Measurements from ENCODE around the gene GPHN. TPM values are rescaled to one million over a fixed set of nuclear protein-coding genes. Genes with fewer than 3 reads are reported as not detected.

GPHN gene
- polyA plus RNA-seq, 1 donor (not counting 4 experiments of a cell fraction or from before 2014, with no cell fraction given): 17.6 TPM

- dilution Hi-C loops (cut with MboI; ENCODE audit: extremely low pct_ligation_motif_present, low sequenced_read_pairs): no loop called here
- FAIRE-seq: no peak
These were observed 17.5 kb upstream of the GPHN start for GRCh38 chr14:66490143-66491111.

GRCh38 chr14:66493750-66494149 lies 14.2 kb upstream of the GPHN start:
- Histone ChIP-seq H3K9me1 (ENCODE audit: control insufficient read depth, extremely low read depth, insufficient read depth, low read length) (no peaks in the 10 kb centered on the region), H3K9ac (ENCODE audit: control insufficient read depth, extremely low read depth, insufficient read depth, low read length) (no peak overlapping the region), H3K79me2 (ENCODE audit: control insufficient read depth, insufficient read depth, low read length) (no peaks in the 10 kb centered on the region), H2AFZ (ENCODE audit: control insufficient read depth, low read length) (no peak overlapping the region), H4K20me1 (ENCODE audit: control insufficient read depth, extremely low read depth, insufficient read depth, low read length) (no peaks in the 10 kb centered on the region), H3K36me3 (ENCODE audit: control insufficient read depth in 2 of 2, extremely low read depth in 1 of 2, insufficient read depth in 2 of 2, low read length in 2 of 2) (no peaks in the 10 kb centered on the region), H3K9me3 (ENCODE audit: control insufficient read depth, low read depth, low read length) (no peaks in the 10 kb centered on the region), H3K27ac (ENCODE audit: control insufficient read depth, insufficient read depth, low read length) (no peak overlapping the region), H3K4me1 (ENCODE audit: control insufficient read depth, extremely low read depth, insufficient read depth, low read length) (peaks cover 11% of the 10 kb centered on the region), H3K4me3 (ENCODE audit: control insufficient read depth in 2 of 3, extremely low read depth in 1 of 3, insufficient read depth in 2 of 3, low read depth in 1 of 3, low read length in 3 of 3) (no peak overlapping the region), H3K27me3 (ENCODE audit: control insufficient read depth, extremely low read depth, insufficient read depth, low read length) (no peaks in the 10 kb centered on the region), H3K4me2 (ENCODE audit: control insufficient read depth, extremely low read depth, insufficient read depth, low read depth, low read length) (no peak overlapping the region)
- dilution Hi-C loops (cut with MboI; ENCODE audit: extremely low pct_ligation_motif_present, low sequenced_read_pairs): no loop called here
- DNase-seq (ENCODE audit: low read depth, low spot score): no peak
- TF ChIP-seq CTCF (optimal IDR thresholded peaks at IDR 0.05 in 1 of 3, IDR thresholded peaks at IDR 0.05 in 1 of 3, conservative IDR thresholded peaks at IDR 0.05 in 1 of 3; ENCODE audit: extremely low read depth in 1 of 3, insufficient read depth in 2 of 3, low read length in 3 of 3) (no peak), EZH2 (IDR thresholded peaks at IDR 0.05; ENCODE audit: low read length) (no peak)
- no peak for FAIRE-seq

More at GRCh38 chr14:66490143-66491111, 17.5 kb upstream of the GPHN start:
- no peak overlapping the region for H3K9ac ChIP-seq (ENCODE audit: control insufficient read depth, extremely low read depth, insufficient read depth, low read length)
- no peaks in the 10 kb centered on the region for H4K20me1 ChIP-seq (ENCODE audit: control insufficient read depth, extremely low read depth, insufficient read depth, low read length)
- no peaks in the 10 kb centered on the region for H3K79me2 ChIP-seq (ENCODE audit: control insufficient read depth, insufficient read depth, low read length)
- H3K9me3 ChIP-seq (ENCODE audit: control insufficient read depth, low read depth, low read length): no peaks in the 10 kb centered on the region
- H3K4me1 ChIP-seq (ENCODE audit: control insufficient read depth, extremely low read depth, insufficient read depth, low read length): no peaks in the 10 kb centered on the region
- H3K9me1 ChIP-seq (ENCODE audit: control insufficient read depth, extremely low read depth, insufficient read depth, low read length): no peaks in the 10 kb centered on the region
- H3K4me2 ChIP-seq (ENCODE audit: control insufficient read depth, extremely low read depth, insufficient read depth, low read depth, low read length): no peak overlapping the region
- no peak overlapping the region for H3K4me3 ChIP-seq (ENCODE audit: control insufficient read depth in 2 of 3, extremely low read depth in 1 of 3, insufficient read depth in 2 of 3, low read depth in 1 of 3, low read length in 3 of 3)
- no peaks in the 10 kb centered on the region for H3K27me3 ChIP-seq (ENCODE audit: control insufficient read depth, extremely low read depth, insufficient read depth, low read length)
- no peaks in the 10 kb centered on the region for H3K36me3 ChIP-seq (ENCODE audit: control insufficient read depth in 2 of 2, extremely low read depth in 1 of 2, insufficient read depth in 2 of 2, low read length in 2 of 2)
- DNase-seq (ENCODE audit: low read depth, low spot score): no peak
- TF ChIP-seq CTCF (optimal IDR thresholded peaks at IDR 0.05 in 1 of 3, IDR thresholded peaks at IDR 0.05 in 1 of 3, conservative IDR thresholded peaks at IDR 0.05 in 1 of 3; ENCODE audit: extremely low read depth in 1 of 3, insufficient read depth in 2 of 3, low read length in 3 of 3) (no peak), EZH2 (IDR thresholded peaks at IDR 0.05; ENCODE audit: low read length) (no peak)
- H3K27ac ChIP-seq (ENCODE audit: control insufficient read depth, insufficient read depth, low read length): no peak overlapping the region
- H2AFZ ChIP-seq (ENCODE audit: control insufficient read depth, low read length): no peak overlapping the region
